GM21447 (cell line): ENCODE measurements around the gene KCNE3.
"Not testable (repeated sequence)": the region's sequence is repeated elsewhere in the genome, so short reads cannot be mapped to it uniquely, and the experiment has no call there.

Experiments used
- ATAC-seq: cut with Tn5 transposase; IDR thresholded peaks from one replicate; pipeline ENCODE4 v1.9.1; 2021; ENCODE audit not compliant: unreplicated experiment

The KCNE3 gene

GRCh38 chr11:74443071-74443864, 24.1 kb downstream of the KCNE3 start:
- no peak for ATAC-seq

GRCh38 chr11:74442636-74443035, 24.7 kb downstream of the KCNE3 start:
- no peak for ATAC-seq

GRCh38 chr11:74438681-74439080, 28.7 kb downstream of the KCNE3 start:
- ATAC-seq: no peak

- ATAC-seq: no peak
Measured at GRCh38 chr11:74437441-74438042, 29.8 kb downstream of the KCNE3 start.

- no peak for ATAC-seq
Measured at GRCh38 chr11:74434528-74434927, 32.8 kb downstream of the KCNE3 start.

- no peak for ATAC-seq
Measured at GRCh38 chr11:74429205-74429604, 38.1 kb downstream of the KCNE3 start.

- no peak for ATAC-seq
Measured at GRCh38 chr11:74427384-74427886, 39.9 kb downstream of the KCNE3 start.

GRCh38 chr11:74425100-74425499, 42.2 kb downstream of the KCNE3 start:
- no peak for ATAC-seq

GRCh38 chr11:74418509-74418895, 48.8 kb downstream of the KCNE3 start:
- ATAC-seq: no peak

GRCh38 chr11:74417860-74418508, 49.4 kb downstream of the KCNE3 start:
- ATAC-seq: no peak

- ATAC-seq: no peak
Measured at GRCh38 chr11:74417379-74417804, 50.0 kb downstream of the KCNE3 start.

GRCh38 chr11:74416974-74417373, 50.4 kb downstream of the KCNE3 start:
- not testable (repeated sequence) for ATAC-seq

GRCh38 chr11:74412733-74413359, 54.5 kb downstream of the KCNE3 start:
- ATAC-seq: no peak

GRCh38 chr11:74412321-74412720, 55.0 kb downstream of the KCNE3 start:
- no peak for ATAC-seq

GRCh38 chr11:74409633-74410032, 57.7 kb downstream of the KCNE3 start:
- no peak for ATAC-seq
